ENCODE data around the gene CDK8.

The CDK8 gene

DNA sequence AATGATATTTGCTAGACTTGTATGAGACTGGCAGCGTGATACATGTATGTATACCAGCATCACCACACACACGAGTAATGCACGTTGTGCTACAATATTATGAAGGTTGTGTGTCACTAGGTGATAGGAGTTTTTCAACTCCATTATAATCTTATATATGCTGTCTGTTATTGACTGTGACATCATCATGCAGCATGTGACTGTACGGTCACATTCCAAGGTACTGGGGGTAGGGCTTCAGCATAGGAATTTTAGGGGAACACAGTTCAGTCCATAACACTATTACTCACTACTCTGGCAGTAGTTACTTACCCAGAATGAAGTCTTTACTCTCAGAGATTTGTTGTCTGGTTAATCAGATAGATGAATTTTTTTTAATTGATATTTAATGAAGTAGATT lies 91.1 kb downstream of the CDK8 start:
- TF ChIP-seq, protein P1, sequence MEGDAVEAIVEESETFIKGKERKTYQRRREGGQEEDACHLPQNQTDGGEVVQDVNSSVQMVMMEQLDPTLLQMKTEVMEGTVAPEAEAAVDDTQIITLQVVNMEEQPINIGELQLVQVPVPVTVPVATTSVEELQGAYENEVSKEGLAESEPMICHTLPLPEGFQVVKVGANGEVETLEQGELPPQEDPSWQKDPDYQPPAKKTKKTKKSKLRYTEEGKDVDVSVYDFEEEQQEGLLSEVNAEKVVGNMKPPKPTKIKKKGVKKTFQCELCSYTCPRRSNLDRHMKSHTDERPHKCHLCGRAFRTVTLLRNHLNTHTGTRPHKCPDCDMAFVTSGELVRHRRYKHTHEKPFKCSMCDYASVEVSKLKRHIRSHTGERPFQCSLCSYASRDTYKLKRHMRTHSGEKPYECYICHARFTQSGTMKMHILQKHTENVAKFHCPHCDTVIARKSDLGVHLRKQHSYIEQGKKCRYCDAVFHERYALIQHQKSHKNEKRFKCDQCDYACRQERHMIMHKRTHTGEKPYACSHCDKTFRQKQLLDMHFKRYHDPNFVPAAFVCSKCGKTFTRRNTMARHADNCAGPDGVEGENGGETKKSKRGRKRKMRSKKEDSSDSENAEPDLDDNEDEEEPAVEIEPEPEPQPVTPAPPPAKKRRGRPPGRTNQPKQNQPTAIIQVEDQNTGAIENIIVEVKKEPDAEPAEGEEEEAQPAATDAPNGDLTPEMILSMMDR (IDR thresholded peaks at IDR 0.05; ENCODE audit: borderline replicate concordance, insufficient read depth, low read depth, low read length), result no peak
- H3K4me3 ChIP-seq (ENCODE audit: low read depth, low read length), result no peak overlapping the region

DNA sequence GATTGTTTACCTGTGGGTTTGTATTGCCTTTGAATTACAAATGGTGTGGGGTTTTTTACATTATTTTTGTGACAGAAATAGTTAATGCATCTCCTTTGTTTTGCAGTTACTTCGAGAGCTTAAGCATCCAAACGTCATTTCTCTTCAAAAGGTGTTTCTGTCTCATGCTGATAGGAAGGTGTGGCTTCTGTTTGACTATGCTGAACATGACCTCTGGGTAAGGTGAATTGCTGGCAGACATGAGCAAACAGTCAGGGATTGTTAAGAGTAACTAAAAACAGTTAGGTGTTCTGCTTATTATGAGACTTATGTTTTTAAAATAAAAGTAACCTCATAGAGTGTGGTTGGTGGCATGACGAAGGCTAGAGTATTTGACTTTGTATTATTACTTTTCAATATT lies 95.0 kb downstream of the CDK8 start:
- TF ChIP-seq, protein P1 (IDR thresholded peaks at IDR 0.05; ENCODE audit: borderline replicate concordance, insufficient read depth, low read depth, low read length), result no peak
- H3K4me3 ChIP-seq (ENCODE audit: low read depth, low read length), result no peak overlapping the region

DNA sequence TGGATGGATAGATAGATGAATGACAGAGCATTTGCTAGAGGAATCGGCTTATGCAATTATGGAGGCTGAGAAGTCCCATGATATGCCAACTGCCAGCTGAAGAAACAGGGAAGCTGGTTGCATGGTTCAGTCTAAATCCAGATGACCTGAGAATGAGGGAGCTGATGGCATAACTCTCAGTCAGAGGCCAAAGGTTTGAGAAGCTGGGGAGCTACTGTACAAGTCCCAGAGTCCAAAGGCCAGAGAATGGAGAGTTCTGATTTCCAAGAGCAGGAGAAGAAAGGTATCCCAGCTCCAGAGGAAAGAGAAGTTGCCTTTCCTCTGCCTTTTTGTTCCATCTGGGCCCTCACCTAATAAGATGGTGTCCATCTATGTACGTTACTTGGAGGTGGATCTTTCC lies 108.3 kb downstream of the CDK8 start:
- TF ChIP-seq, protein P1 (IDR thresholded peaks at IDR 0.05; ENCODE audit: borderline replicate concordance, insufficient read depth, low read depth, low read length), result no peak
- H3K4me3 ChIP-seq (ENCODE audit: low read depth, low read length), result no peak overlapping the region

DNA sequence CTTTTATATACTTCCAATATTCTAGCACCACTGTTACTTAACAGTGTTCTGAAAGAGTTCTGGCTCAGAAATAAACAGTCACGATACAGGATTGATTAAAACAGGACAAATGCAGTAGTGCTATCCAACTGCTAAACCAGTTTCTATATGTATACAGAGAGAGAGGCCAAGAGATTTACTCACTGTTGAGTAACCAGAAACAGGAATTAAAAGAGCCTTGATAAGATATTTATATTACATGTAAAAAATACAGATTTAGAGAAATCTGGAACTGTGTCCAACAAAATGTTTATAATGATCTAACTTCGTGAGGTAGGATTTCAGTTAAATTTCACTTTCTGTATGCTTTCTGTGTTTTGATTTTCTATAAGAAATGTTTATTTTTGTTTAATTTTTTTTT lies 116.6 kb downstream of the CDK8 start:
- no peak overlapping the region for H3K4me3 ChIP-seq (ENCODE audit: low read depth, low read length)
- TF ChIP-seq, protein P1 (IDR thresholded peaks at IDR 0.05; ENCODE audit: borderline replicate concordance, insufficient read depth, low read depth, low read length), result no peak

DNA sequence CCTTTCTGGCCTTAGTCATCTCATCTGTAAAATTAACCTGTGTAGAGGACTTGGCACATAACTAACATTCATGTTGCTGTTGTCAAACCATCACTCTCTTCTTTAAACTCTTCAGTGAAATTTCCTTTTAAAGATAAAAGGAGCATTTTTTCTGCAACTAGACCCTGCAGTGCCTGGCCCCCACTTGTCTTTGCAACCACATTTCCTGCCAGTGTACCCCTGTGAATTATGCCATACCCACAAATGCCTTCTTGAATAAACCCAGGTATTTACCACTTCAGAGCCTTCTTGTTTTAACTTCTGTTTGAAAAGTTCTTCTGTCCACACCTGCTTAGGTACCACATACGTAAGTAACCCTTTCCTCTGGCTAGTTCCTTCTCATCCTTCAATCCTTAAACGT lies 118.8 kb downstream of the CDK8 start:
- TF ChIP-seq, protein P1 (IDR thresholded peaks at IDR 0.05; ENCODE audit: borderline replicate concordance, insufficient read depth, low read depth, low read length), result no peak
- no peak overlapping the region for H3K4me3 ChIP-seq (ENCODE audit: low read depth, low read length)

DNA sequence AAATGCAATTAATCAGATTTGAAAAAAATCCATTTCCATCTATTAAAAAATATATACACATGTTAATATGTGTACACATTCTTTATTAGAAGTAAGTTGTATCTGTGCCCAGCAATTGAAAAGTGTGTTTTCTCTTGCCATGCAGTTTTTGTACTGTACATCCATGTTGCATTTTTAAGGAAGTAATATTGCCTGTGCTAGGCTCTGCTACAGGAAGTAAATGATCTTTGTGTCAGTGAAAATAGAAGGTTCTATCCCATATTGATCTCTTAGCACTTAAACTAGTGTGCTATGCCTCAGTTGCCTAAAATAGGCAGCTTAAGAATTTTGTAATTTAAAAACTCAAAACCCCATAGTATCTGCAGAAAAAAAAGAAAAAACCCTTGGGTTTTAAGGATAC lies 122.5 kb downstream of the CDK8 start:
- no peak overlapping the region for H3K4me3 ChIP-seq (ENCODE audit: low read depth, low read length)
- TF ChIP-seq, protein P1 (IDR thresholded peaks at IDR 0.05; ENCODE audit: borderline replicate concordance, insufficient read depth, low read depth, low read length), result no peak

DNA sequence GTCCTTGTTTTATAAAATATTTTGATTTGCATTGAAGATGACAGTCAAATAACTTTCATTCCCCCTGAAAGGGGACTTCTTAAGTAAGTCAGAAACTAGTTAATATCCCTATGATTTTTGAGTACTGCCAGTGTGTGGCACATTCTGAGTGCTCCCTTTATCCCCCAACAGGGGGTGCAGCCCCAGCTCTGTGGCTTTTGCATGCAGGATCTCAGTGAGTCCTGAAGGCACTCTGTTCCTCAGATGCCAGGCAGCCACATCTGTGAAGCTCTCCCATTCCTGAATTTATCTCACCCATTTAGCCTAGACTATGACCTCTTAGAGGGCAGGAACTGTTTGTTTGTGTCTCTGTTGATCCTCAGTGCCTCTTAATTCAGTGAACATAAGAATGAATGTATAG lies 123.1 kb downstream of the CDK8 start:
- TF ChIP-seq, protein P1 (IDR thresholded peaks at IDR 0.05; ENCODE audit: borderline replicate concordance, insufficient read depth, low read depth, low read length), result peak; percentile 32; the same call in 1 of the 2 replicates
- H3K4me3 ChIP-seq (ENCODE audit: low read depth, low read length), result no peak overlapping the region

Data from GM12875 (cell line).